HEK293 (cell line): ENCODE data around the gene ARHGAP23.

ENCODE experiments used
- GLI4 ChIP-seq: fragments of 450-650 bp; formaldehyde crosslinking; IDR thresholded peaks from 2 replicates; pipeline ENCODE4 v1.5.1; 2016; ENCODE audit warnings: missing biosample characterization, missing genetic modification characterization
- KLF10 ChIP-seq: fragments of 450-650 bp; IDR thresholded peaks from 2 replicates; pipeline ENCODE4 v1.5.1; 2018; ENCODE audit warnings: missing biosample characterization, mild to moderate bottlenecking, missing genetic modification characterization
- KLF8 ChIP-seq: fragments of 450-650 bp; formaldehyde crosslinking; IDR thresholded peaks from 2 replicates; pipeline ENCODE4 v1.5.1; 2016; ENCODE audit warnings: missing biosample characterization, missing genetic modification characterization
- PATZ1 ChIP-seq: fragments of 450-650 bp; formaldehyde crosslinking; IDR thresholded peaks from 2 replicates; pipeline ENCODE4 v1.5.1; 2016; ENCODE audit warnings: missing biosample characterization, missing genetic modification characterization
- PRDM1 ChIP-seq: fragments of 450-650 bp; formaldehyde crosslinking; IDR thresholded peaks from 2 replicates; pipeline ENCODE4; 2016; ENCODE audit warnings: missing biosample characterization, missing genetic modification characterization
- SETDB1 ChIP-seq: IDR thresholded peaks from one replicate; pipeline ENCODE4 v1.6.1; 2017; ENCODE audit warnings: mild to moderate bottlenecking, low read length, moderate library complexity, mixed read lengths; ENCODE audit not compliant: insufficient read length
- YY2 ChIP-seq: fragments of 450-650 bp; formaldehyde crosslinking; IDR thresholded peaks from 2 replicates; pipeline ENCODE4 v1.5.1; 2016; ENCODE audit warnings: missing biosample characterization, missing genetic modification characterization
- ZBTB21 ChIP-seq: fragments of 450-650 bp; formaldehyde crosslinking; IDR thresholded peaks from 2 replicates; pipeline ENCODE4 v1.5.1; 2017; ENCODE audit warnings: missing biosample characterization, missing genetic modification characterization
- ZIC2 ChIP-seq: fragments of 450-650 bp; formaldehyde crosslinking; IDR thresholded peaks from 2 replicates; pipeline ENCODE4 v1.5.1; 2016; ENCODE audit warnings: missing biosample characterization, missing genetic modification characterization
- ZNF155 ChIP-seq: fragments of 450-650 bp; formaldehyde crosslinking; IDR thresholded peaks from 2 replicates; pipeline ENCODE4 v1.5.1; 2016; ENCODE audit warnings: missing biosample characterization, missing genetic modification characterization
- ZNF184 ChIP-seq: fragments of 450-650 bp; IDR thresholded peaks from 2 replicates; pipeline ENCODE4 v1.5.1; 2018; ENCODE audit warnings: missing biosample characterization, mild to moderate bottlenecking, missing genetic modification characterization
- ZNF19 ChIP-seq: fragments of 450-650 bp; formaldehyde crosslinking; IDR thresholded peaks from 2 replicates; pipeline ENCODE4; 2016; ENCODE audit warnings: missing biosample characterization, missing genetic modification characterization, low read depth
- ZNF214 ChIP-seq: fragments of 450-650 bp; formaldehyde crosslinking; IDR thresholded peaks from 2 replicates; pipeline ENCODE4 v1.5.1; 2017; ENCODE audit warnings: missing biosample characterization, mild to moderate bottlenecking, missing genetic modification characterization, borderline replicate concordance
- ZNF239 ChIP-seq: fragments of 450-650 bp; formaldehyde crosslinking; IDR thresholded peaks from 2 replicates; pipeline ENCODE4 v1.5.1; 2016; ENCODE audit warnings: missing biosample characterization, missing genetic modification characterization
- ZNF398 ChIP-seq: fragments of 450-650 bp; formaldehyde crosslinking; IDR thresholded peaks from 2 replicates; pipeline ENCODE4 v1.5.1; 2017; ENCODE audit warnings: missing biosample characterization, missing genetic modification characterization
- ZNF48 ChIP-seq: fragments of 450-650 bp; formaldehyde crosslinking; IDR thresholded peaks from 2 replicates; pipeline ENCODE4 v1.5.1; 2016; ENCODE audit warnings: missing biosample characterization, missing genetic modification characterization
- ZNF501 ChIP-seq: fragments of 450-650 bp; formaldehyde crosslinking; IDR thresholded peaks from 2 replicates; pipeline ENCODE4 v1.5.1; 2016; ENCODE audit warnings: missing biosample characterization, missing genetic modification characterization
- ZNF514 ChIP-seq: fragments of 450-650 bp; formaldehyde crosslinking; IDR thresholded peaks from 2 replicates; pipeline ENCODE4 v1.5.1; 2016; ENCODE audit warnings: missing biosample characterization, missing genetic modification characterization
- ZNF521 ChIP-seq: fragments of 450-650 bp; formaldehyde crosslinking; IDR thresholded peaks from 2 replicates; pipeline ENCODE4 v1.5.1; 2017; ENCODE audit warnings: missing biosample characterization, mild to moderate bottlenecking, missing genetic modification characterization
- ZNF530 ChIP-seq: fragments of 450-650 bp; formaldehyde crosslinking; IDR thresholded peaks from 2 replicates; pipeline ENCODE4 v1.5.1; 2016; ENCODE audit warnings: low read depth, missing biosample characterization, missing genetic modification characterization
- ZNF585B ChIP-seq: fragments of 450-650 bp; formaldehyde crosslinking; IDR thresholded peaks from 2 replicates; pipeline ENCODE4 v1.5.1; 2016; ENCODE audit warnings: missing biosample characterization, missing genetic modification characterization
- ZNF600 ChIP-seq: fragments of 450-650 bp; formaldehyde crosslinking; IDR thresholded peaks from 2 replicates; pipeline ENCODE4 v1.5.1; 2016; ENCODE audit warnings: missing biosample characterization, missing genetic modification characterization
- ZNF626 ChIP-seq: fragments of 450-650 bp; sonication (Bioruptor Pico); formaldehyde crosslinking; IDR thresholded peaks from 2 replicates; pipeline ENCODE4 v1.5.1; 2018; ENCODE audit warnings: missing biosample characterization, missing genetic modification characterization, inconsistent platforms
- ZNF692 ChIP-seq: fragments of 450-650 bp; formaldehyde crosslinking; IDR thresholded peaks from 2 replicates; pipeline ENCODE4 v1.5.1; 2016; ENCODE audit warnings: missing biosample characterization, missing genetic modification characterization
- ZSCAN5A ChIP-seq: fragments of 450-650 bp; formaldehyde crosslinking; IDR thresholded peaks from 2 replicates; pipeline ENCODE4 v1.5.1; 2016; ENCODE audit warnings: missing biosample characterization, missing genetic modification characterization
- TF ChIP-seq, protein P1 (sequence below): fragments of 450-650 bp; formaldehyde crosslinking; IDR thresholded peaks from 2 replicates; pipeline ENCODE4 v1.5.1; 2016; ENCODE audit warnings: missing biosample characterization, missing genetic modification characterization
- TF ChIP-seq, protein P2 (sequence below): fragments of 450-650 bp; formaldehyde crosslinking; conservative IDR thresholded peaks from 2 replicates; pipeline ENCODE4 v1.5.1; 2016; ENCODE audit warnings: low read depth, missing biosample characterization, missing genetic modification characterization

ARHGAP23 gene

GRCh38 chr17:38557836-38558727 is 129.8 kb downstream of the ARHGAP23 start (continued):
- TF ChIP-seq KLF10 (tag by site-specific recombination), result peak; percentile 78
- TF ChIP-seq ZNF155 (tag by site-specific recombination), result no peak
- no peak for TF ChIP-seq ZNF214 (tag by site-specific recombination)
- peak; percentile 91 for TF ChIP-seq ZNF692 (tag by site-specific recombination)
- TF ChIP-seq GLI4 (tag by site-specific recombination), result no peak
- no peak; the same call in 1 of the 2 replicates for TF ChIP-seq ZNF530 (tag by site-specific recombination)
- no peak for TF ChIP-seq ZNF514
- no peak for TF ChIP-seq ZNF19
- TF ChIP-seq ZSCAN5A (tag by site-specific recombination), result no peak
- no peak for TF ChIP-seq ZNF626
- no peak for TF ChIP-seq ZNF521
- TF ChIP-seq ZNF585B (tag by site-specific recombination), result no peak
- peak; percentile 92 for TF ChIP-seq ZNF600 (tag by site-specific recombination)
- TF ChIP-seq ZNF48 (tag by site-specific recombination), result no peak
- peak; percentile 81 for TF ChIP-seq ZNF501 (tag by site-specific recombination)
- no peak for TF ChIP-seq ZNF184 (tag by site-specific recombination)
- TF ChIP-seq SETDB1, result no peak
- TF ChIP-seq PATZ1 (tag by site-specific recombination), result peak; percentile 95
- peak; percentile 72; the same call in 1 of the 2 replicates for TF ChIP-seq KLF8 (tag by site-specific recombination)
- TF ChIP-seq ZNF398 (tag by site-specific recombination), result peak; percentile 94
- no peak for TF ChIP-seq ZNF239 (tag by site-specific recombination)
- TF ChIP-seq, protein P1, sequence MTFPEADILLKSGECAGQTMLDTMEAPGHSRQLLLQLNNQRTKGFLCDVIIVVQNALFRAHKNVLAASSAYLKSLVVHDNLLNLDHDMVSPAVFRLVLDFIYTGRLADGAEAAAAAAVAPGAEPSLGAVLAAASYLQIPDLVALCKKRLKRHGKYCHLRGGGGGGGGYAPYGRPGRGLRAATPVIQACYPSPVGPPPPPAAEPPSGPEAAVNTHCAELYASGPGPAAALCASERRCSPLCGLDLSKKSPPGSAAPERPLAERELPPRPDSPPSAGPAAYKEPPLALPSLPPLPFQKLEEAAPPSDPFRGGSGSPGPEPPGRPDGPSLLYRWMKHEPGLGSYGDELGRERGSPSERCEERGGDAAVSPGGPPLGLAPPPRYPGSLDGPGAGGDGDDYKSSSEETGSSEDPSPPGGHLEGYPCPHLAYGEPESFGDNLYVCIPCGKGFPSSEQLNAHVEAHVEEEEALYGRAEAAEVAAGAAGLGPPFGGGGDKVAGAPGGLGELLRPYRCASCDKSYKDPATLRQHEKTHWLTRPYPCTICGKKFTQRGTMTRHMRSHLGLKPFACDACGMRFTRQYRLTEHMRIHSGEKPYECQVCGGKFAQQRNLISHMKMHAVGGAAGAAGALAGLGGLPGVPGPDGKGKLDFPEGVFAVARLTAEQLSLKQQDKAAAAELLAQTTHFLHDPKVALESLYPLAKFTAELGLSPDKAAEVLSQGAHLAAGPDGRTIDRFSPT (tag by site-specific recombination), result peak; percentile 89
- peak; percentile 68 for TF ChIP-seq ZIC2
- TF ChIP-seq, protein P2, sequence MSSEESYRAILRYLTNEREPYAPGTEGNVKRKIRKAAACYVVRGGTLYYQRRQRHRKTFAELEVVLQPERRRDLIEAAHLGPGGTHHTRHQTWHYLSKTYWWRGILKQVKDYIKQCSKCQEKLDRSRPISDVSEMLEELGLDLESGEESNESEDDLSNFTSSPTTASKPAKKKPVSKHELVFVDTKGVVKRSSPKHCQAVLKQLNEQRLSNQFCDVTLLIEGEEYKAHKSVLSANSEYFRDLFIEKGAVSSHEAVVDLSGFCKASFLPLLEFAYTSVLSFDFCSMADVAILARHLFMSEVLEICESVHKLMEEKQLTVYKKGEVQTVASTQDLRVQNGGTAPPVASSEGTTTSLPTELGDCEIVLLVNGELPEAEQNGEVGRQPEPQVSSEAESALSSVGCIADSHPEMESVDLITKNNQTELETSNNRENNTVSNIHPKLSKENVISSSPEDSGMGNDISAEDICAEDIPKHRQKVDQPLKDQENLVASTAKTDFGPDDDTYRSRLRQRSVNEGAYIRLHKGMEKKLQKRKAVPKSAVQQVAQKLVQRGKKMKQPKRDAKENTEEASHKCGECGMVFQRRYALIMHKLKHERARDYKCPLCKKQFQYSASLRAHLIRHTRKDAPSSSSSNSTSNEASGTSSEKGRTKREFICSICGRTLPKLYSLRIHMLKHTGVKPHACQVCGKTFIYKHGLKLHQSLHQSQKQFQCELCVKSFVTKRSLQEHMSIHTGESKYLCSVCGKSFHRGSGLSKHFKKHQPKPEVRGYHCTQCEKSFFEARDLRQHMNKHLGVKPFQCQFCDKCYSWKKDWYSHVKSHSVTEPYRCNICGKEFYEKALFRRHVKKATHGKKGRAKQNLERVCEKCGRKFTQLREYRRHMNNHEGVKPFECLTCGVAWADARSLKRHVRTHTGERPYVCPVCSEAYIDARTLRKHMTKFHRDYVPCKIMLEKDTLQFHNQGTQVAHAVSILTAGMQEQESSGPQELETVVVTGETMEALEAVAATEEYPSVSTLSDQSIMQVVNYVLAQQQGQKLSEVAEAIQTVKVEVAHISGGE, result peak; percentile 57
- no peak for TF ChIP-seq YY2 (tag by site-specific recombination)
- peak; percentile 51; the same call in 1 of the 2 replicates for TF ChIP-seq PRDM1
- no peak for TF ChIP-seq ZBTB21 (tag by site-specific recombination)
